CD4-positive, CD25-positive, alpha-beta regulatory T cell (primary cell): ENCODE data around the gene UXS1. TPM values are rescaled to one million over a fixed set of nuclear protein-coding genes. Genes with fewer than 3 reads are reported as not detected.

ENCODE experiments used
- ATAC-seq, 2 donors: fragments of 150-1000 bp; cut with Tn5 transposase; one replicate each; pipeline ENCODE4 v1.10.0; 2021; ENCODE audit warnings: low read depth in 2 of 2, moderate number of reproducible peaks in 2 of 2, moderate library complexity in 1 of 2
- DNase-seq, 3 donors: peaks; one replicate each; pipeline versions ENCODE4 v3.0.0 to v3.0.0-alpha.2; 2012 to 2022; ENCODE audit warnings: mixed read lengths in 1 of 3
- H3K27ac ChIP-seq: one replicate; pipeline ENCODE4 v1.7.0; 2013; ENCODE audit warnings: mild to moderate bottlenecking, low read length; ENCODE audit not compliant: insufficient read depth, poor library complexity, severe bottlenecking
- H3K27me3 ChIP-seq: one replicate; pipeline ENCODE4 v1.7.0; 2013; ENCODE audit warnings: low read length; ENCODE audit not compliant: control insufficient read depth, insufficient read depth
- H3K36me3 ChIP-seq: one replicate; pipeline ENCODE4 v1.7.0; 2013; ENCODE audit warnings: mild to moderate bottlenecking, low read length, moderate library complexity; ENCODE audit not compliant: control insufficient read depth, insufficient read depth
- H3K4me1 ChIP-seq: 2 replicates; pipeline ENCODE4 v1.7.0; 2013; ENCODE audit warnings: mild to moderate bottlenecking, low read length; ENCODE audit not compliant: insufficient read depth, control insufficient read depth, poor library complexity, severe bottlenecking
- H3K4me3 ChIP-seq: one replicate; pipeline ENCODE4 v1.7.0; 2013; ENCODE audit warnings: low read depth, mild to moderate bottlenecking, low read length, moderate library complexity
- H3K9me3 ChIP-seq, 2 experiments: 1 replicate in 1 of 2; 2 replicates in 1 of 2; pipeline ENCODE4 v1.7.0; 2013; ENCODE audit warnings: low read length in 2 of 2, mild to moderate bottlenecking in 1 of 2, moderate library complexity in 1 of 2; ENCODE audit not compliant: control insufficient read depth in 2 of 2
- H3K27ac Mint-ChIP-seq, 3 donors: one replicate each; pipeline ENCODE4 v1.8.0; 2020 to 2022; ENCODE audit warnings: mild to moderate bottlenecking in 3 of 3, mixed read lengths in 3 of 3, moderate library complexity in 2 of 3
- H3K27me3 Mint-ChIP-seq: one replicate; pipeline ENCODE4 v1.8.0; 2022; ENCODE audit warnings: mild to moderate bottlenecking, mixed read lengths
- H3K36me3 Mint-ChIP-seq: one replicate; pipeline ENCODE4 v1.8.0; 2020; ENCODE audit warnings: mixed read lengths
- H3K4me1 Mint-ChIP-seq, 4 donors: one replicate each; pipeline ENCODE4 v1.8.0; 2020 to 2022; ENCODE audit warnings: mixed read lengths in 4 of 4, mild to moderate bottlenecking in 1 of 4
- H3K4me3 Mint-ChIP-seq, 4 donors: one replicate each; pipeline ENCODE4 v1.8.0; 2020 to 2022; ENCODE audit warnings: mild to moderate bottlenecking in 4 of 4, mixed read lengths in 4 of 4, moderate library complexity in 3 of 4
- H3K9me3 Mint-ChIP-seq, 7 donors: one replicate each; pipeline ENCODE4 v1.8.0; 2020 to 2022; ENCODE audit warnings: mixed read lengths in 7 of 7, mild to moderate bottlenecking in 3 of 7, moderate library complexity in 2 of 7
- polyA plus RNA-seq, 4 donors: library from polyadenylated mRNA; unstranded; fragments of 300-500 nt; fragmentation: Illumina TruSeq; gene quantifications; one replicate each; pipeline ENCODE4 v1.2.3, GENCODE V29; 2021
- total RNA-seq: library from RNA; stranded (reverse); gene quantifications from one replicate; pipeline ENCODE4 v1.2.3, GENCODE V29; 2022

Gene UXS1
- total and polyA plus RNA-seq, 5 donors from 2014 or later = 83.3 to 162 (median 113) TPM

DNA sequence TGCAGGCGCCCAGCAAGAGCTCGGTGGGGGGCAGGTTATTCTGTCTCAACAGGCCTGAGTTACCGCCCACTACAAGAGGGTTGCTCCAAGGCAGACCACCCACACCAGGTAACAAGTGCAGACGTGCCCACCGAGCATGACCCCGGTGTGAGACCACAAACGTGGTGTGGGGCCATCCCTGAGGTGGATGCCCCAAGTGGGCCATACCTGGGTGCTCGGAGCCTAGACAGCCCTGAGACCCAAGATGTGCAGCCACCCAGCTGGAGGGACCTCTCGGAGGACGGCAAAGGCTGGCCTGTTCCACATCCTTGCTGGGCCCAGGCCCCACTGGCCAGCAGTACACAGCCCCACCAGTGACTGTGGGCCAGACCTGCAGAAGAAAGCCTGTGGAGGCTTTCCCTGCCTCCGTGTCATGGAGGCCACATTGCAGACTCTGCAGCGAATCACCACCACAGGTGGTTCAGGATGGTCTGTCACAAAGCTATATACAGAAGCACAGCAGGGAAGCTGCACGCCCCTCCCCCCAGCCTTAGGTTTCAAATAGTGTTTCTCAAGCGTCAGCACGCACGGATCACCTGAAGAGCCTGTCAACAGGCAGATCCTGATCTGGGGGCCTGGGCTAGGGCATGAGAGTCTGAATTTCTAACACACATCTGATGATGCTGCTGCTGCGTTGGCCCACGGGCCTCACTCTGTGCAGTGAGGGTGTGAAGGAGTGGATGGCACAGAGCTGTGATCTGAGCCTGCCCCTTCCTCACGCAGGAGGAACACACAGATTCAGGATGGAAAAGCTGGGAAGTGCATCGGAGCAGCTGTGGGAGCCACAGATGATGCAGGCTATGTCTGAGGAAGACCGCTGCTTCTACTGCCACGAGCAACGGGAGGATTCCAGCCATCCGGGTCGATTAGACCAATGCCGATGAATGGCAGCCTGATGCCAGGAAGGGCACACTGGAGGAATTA, 96.8 kb downstream of the UXS1 start:
- no peak for ATAC-seq
- Histone ChIP-seq H3K27ac (peak overlapping the region; percentile 90), H3K4me1 (peaks cover 59% of the 10 kb centered on the region), H3K27me3 (no peaks in the 10 kb centered on the region), H3K4me3 (peak overlapping the region; percentile 76), H3K9me3 (no peaks in the 10 kb centered on the region), H3K36me3 (peaks cover 49% of the 10 kb centered on the region)
- peak overlapping the region; percentile 79 to 89 (median 82) for H3K4me3 Mint-ChIP-seq
- peaks cover 12 to 71% (median 49%) of the 10 kb centered on the region in 4 donors for H3K4me1 Mint-ChIP-seq
- no peaks in the 10 kb centered on the region for H3K27me3 Mint-ChIP-seq
- H3K9me3 Mint-ChIP-seq = no peaks in the 10 kb centered on the region
- peak in 1 of 3 donors; percentile 36 for DNase-seq
- H3K36me3 Mint-ChIP-seq = peaks cover 42% of the 10 kb centered on the region
- H3K27ac Mint-ChIP-seq = peak overlapping the region; percentile 93 to 97 (median 94)

- H3K9me3 Mint-ChIP-seq = no peaks in the 10 kb centered on the region
- H3K36me3 ChIP-seq = peaks cover 42% of the 10 kb centered on the region
- peak overlapping the region; percentile 79 to 89 (median 82) for H3K4me3 Mint-ChIP-seq
- peak overlapping the region; percentile 90 for H3K27ac ChIP-seq
- DNase-seq (peak in 2 of 3 donors; percentile 52 to 78), ATAC-seq (peak; percentile 2 to 3)
- H3K9me3 ChIP-seq = no peaks in the 10 kb centered on the region
- no peaks in the 10 kb centered on the region for H3K27me3 ChIP-seq
- H3K36me3 Mint-ChIP-seq = peaks cover 47% of the 10 kb centered on the region
- peaks cover 64% of the 10 kb centered on the region for H3K4me1 ChIP-seq
- H3K4me1 Mint-ChIP-seq = peaks cover 12 to 76% (median 52%) of the 10 kb centered on the region in 4 donors
- H3K27ac Mint-ChIP-seq = peak overlapping the region; percentile 93 to 97 (median 94)
- no peaks in the 10 kb centered on the region for H3K27me3 Mint-ChIP-seq
- H3K4me3 ChIP-seq = peak overlapping the region; percentile 76
Measured at GRCh38 chr2:106096299-106097037, 97.6 kb downstream of the UXS1 start.

DNA sequence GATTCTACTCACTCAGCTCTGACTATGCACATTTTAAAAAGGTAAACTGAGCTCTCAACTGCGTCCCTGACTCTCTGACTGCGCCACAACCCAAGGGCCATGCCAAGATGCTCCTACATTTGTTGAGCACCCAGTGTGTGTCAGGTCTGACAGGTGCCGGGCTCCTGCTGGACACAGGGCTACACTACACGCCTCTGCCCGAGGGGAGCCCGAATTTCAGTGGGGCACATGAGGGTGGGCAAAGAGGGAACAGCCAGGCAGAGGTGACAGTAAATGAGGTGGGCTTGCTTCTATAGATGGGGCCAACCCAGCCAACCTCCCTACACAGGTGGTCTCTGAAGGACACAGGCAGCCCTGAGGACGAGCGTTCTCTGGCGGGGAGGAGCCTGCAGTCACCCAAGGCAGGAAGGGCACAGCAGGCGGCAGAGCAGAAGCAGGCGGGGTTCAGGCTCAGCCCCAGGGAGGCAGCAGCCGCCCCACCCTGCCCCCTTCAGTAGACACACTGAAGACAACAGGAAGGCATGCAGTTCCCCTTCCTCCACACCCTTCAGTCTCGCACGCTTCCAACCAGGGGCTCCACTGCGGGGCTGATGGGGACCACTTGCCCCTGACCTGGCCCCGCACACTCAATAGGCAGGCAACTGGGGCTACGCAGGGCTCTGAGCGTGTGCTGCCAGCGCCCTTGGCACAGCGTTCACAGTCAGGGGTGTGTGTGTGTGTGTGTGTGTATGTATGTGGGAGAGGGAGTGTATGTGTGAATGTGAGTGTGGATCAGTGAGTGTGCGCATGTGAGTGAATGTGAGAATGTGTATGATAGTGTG, 98.4 kb downstream of the UXS1 start:
- Mint-ChIP-seq H3K27ac (peak overlapping the region; percentile 93 to 97 (median 94)), H3K36me3 (peaks cover 48% of the 10 kb centered on the region), H3K9me3 (no peaks in the 10 kb centered on the region), H3K4me1 (peaks cover 14 to 83% (median 55%) of the 10 kb centered on the region in 4 donors), H3K4me3 (peak overlapping the region; percentile 79 to 89 (median 82)), H3K27me3 (no peaks in the 10 kb centered on the region)
- Histone ChIP-seq H3K27ac (peak overlapping the region; percentile 90), H3K27me3 (no peaks in the 10 kb centered on the region), H3K4me1 (peaks cover 64% of the 10 kb centered on the region), H3K9me3 (no peaks in the 10 kb centered on the region), H3K4me3 (peak overlapping the region; percentile 76), H3K36me3 (peaks cover 35% of the 10 kb centered on the region)
- DNase-seq (peak; percentile 71 to 96 (median 88)), ATAC-seq (peak; percentile 93 to 94)

GRCh38 chr2:106094131-106094841, 99.8 kb downstream of the UXS1 start:
- no peaks in the 10 kb centered on the region for H3K27me3 Mint-ChIP-seq
- peak overlapping the region; percentile 94 to 97 (median 96) for H3K27ac Mint-ChIP-seq
- peaks cover 19 to 97% (median 69%) of the 10 kb centered on the region in 4 donors for H3K4me1 Mint-ChIP-seq
- Histone ChIP-seq H3K4me1 (peaks cover 73% of the 10 kb centered on the region), H3K36me3 (peaks cover 25% of the 10 kb centered on the region), H3K4me3 (peak overlapping the region; percentile 76), H3K27ac (peak overlapping the region; percentile 90), H3K27me3 (no peaks in the 10 kb centered on the region), H3K9me3 (no peaks in the 10 kb centered on the region)
- peaks cover 42% of the 10 kb centered on the region for H3K36me3 Mint-ChIP-seq
- H3K9me3 Mint-ChIP-seq = peaks cover 0 to under 1% (median 0%) of the 10 kb centered on the region in 7 donors
- peak; percentile 62 to 85 (median 82) for DNase-seq
- peak; percentile 34 to 51 for ATAC-seq
- peak overlapping the region; percentile 70 to 84 (median 79) for H3K4me3 Mint-ChIP-seq

DNA sequence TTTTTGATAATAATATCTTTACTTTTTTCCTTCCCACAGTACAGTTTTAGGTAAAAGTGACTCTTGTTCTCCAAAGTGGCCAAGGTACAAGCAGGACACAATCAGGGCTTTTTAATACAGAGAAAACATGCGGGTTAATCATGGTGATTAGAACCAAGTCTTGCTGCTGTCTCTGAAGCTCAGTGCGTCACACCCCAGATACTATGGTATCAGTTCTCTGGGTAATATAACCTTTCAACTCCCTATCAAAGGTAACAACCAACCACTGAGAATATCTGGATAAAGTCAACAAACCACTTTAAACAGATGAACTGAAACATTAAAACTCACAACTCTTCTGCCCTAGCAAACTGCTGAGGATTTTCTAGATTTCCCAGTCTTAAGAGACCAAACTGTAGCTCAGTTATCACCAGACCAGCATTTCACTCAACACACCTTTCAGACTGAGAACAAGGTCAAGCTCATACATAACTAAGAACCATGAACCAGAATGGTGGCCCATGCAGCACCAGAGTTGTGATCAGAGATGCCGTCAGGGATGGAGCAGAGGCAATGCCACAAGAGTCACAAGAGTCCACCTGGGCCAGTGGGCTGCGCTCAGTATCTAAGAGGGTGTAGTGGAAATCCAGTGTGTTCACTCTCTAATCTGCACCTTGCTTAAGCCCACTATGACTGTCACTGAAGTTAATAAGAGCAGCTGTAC, 103.0 kb downstream of the UXS1 start:
- Mint-ChIP-seq H3K9me3 (peaks cover 0 to 9% (median 0%) of the 10 kb centered on the region in 7 donors), H3K27me3 (no peaks in the 10 kb centered on the region), H3K36me3 (peaks cover 40% of the 10 kb centered on the region), H3K4me3 (peak overlapping the region in 2 of 4 donors; percentile 4 to 42), H3K27ac (peak overlapping the region; percentile 81 to 96 (median 94)), H3K4me1 (peaks cover 38 to 97% (median 76%) of the 10 kb centered on the region in 4 donors)
- H3K36me3 ChIP-seq = peaks cover 12% of the 10 kb centered on the region
- no peak overlapping the region for H3K4me3 ChIP-seq
- H3K9me3 ChIP-seq = no peaks in the 10 kb centered on the region
- no peaks in the 10 kb centered on the region for H3K27me3 ChIP-seq
- peaks cover 70% of the 10 kb centered on the region for H3K4me1 ChIP-seq
- H3K27ac ChIP-seq = peak overlapping the region; percentile 10
- ATAC-seq = no peak
- DNase-seq = no peak

GRCh38 chr2:106089611-106090010, 104.5 kb downstream of the UXS1 start:
- DNase-seq = no peak
- Mint-ChIP-seq H3K27ac (peak overlapping the region; percentile 48 to 96 (median 81)), H3K4me3 (peak overlapping the region in 1 of 4 donors; percentile 45), H3K9me3 (peaks cover 0 to 9% (median 0%) of the 10 kb centered on the region in 7 donors), H3K36me3 (peaks cover 37% of the 10 kb centered on the region), H3K27me3 (no peaks in the 10 kb centered on the region), H3K4me1 (peaks cover 42 to 99% (median 77%) of the 10 kb centered on the region in 4 donors)
- Histone ChIP-seq H3K4me1 (peaks cover 68% of the 10 kb centered on the region), H3K27me3 (no peaks in the 10 kb centered on the region), H3K9me3 (no peaks in the 10 kb centered on the region), H3K4me3 (no peak overlapping the region), H3K27ac (peak overlapping the region; percentile 41), H3K36me3 (peaks cover 12% of the 10 kb centered on the region)
- ATAC-seq = no peak
